K562 (cell line): ENCODE results near the gene SLC26A3. TPM values are rescaled to one million over a fixed set of nuclear protein-coding genes. Genes with fewer than 3 reads are reported as not detected.

Experiments
- ATAC-seq: fragments of 200-7000 bp; cut with Tn5 transposase; 3 replicates; pipeline ENCODE4 v1.9.1; 2020; ENCODE audit warnings: moderate library complexity
- BruUV-seq: library from RNA; stranded (reverse); fragments of 400-500 nt; replicated peaks from 2 replicates; lab custom pipeline; 2021; lab: Mats Ljungman, UMichigan
- CTCF ChIA-PET: fragments of 300-600 bp; formaldehyde crosslinking; extraction: SDS; loops from one replicate; lab custom pipeline; 2021; ENCODE audit warnings: low intra/inter-chr PET ratio; lab: Yijun Ruan, JAX
- POLR2A ChIA-PET: fragments of 300-600, 350-650 bp; sonication (Branson Sonifier 250); formaldehyde crosslinking; extraction: SDS; loops from one replicate; lab custom pipeline; 2021; ENCODE audit warnings: antibody characterized with exemption, inconsistent platforms; lab: Yijun Ruan, JAX
- DNase-seq, 4 experiments: peaks; one replicate each; pipeline versions ENCODE4 v3.0.0 to v3.0.0-alpha.2; 2011 to 2018; ENCODE audit warnings: low spot score in 3 of 4, mixed read lengths in 3 of 4; ENCODE audit errors: extremely low read depth in 1 of 4
- FAIRE-seq: peaks from 2 replicates; lab custom pipeline; 2011; peaks lifted over from hg19 to GRCh38; lab: Jason Lieb, UNC
- H2AFZ ChIP-seq: 2 replicates; pipeline ENCODE4 v1.6.0; 2011; ENCODE audit warnings: low read depth, low read length, control low read depth, inconsistent platforms
- H3K27ac ChIP-seq: fragments of 200-600 bp; 3 replicates; pipeline ENCODE4 v1.8.0; 2011; ENCODE audit warnings: low read depth, mild to moderate bottlenecking, control low read depth, inconsistent platforms, low read length, moderate library complexity, mixed read lengths; ENCODE audit errors: extremely low read depth
- H3K27me3 ChIP-seq, 2 experiments: fragments of 300-600 bp in 1 of 2; 2 replicates in 1 of 2; 3 replicates in 1 of 2; pipeline versions ENCODE4 v1.6.0 to v1.8.0; 2011; ENCODE audit warnings: inconsistent platforms in 2 of 2, low read length in 2 of 2, mild to moderate bottlenecking in 1 of 2, mixed read lengths in 1 of 2, moderate library complexity in 1 of 2; ENCODE audit not compliant: control insufficient read depth in 2 of 2, insufficient read depth in 2 of 2
- H3K36me3 ChIP-seq: fragments of 300-600 bp; 3 replicates; pipeline ENCODE4 v1.8.0; 2011; ENCODE audit warnings: mild to moderate bottlenecking, low read length, inconsistent platforms; ENCODE audit not compliant: control insufficient read depth, insufficient read depth
- H3K4me1 ChIP-seq, 2 experiments: fragments of 200-600 bp in 1 of 2; replicated peaks in 1 of 2; 2 replicates in 1 of 2; 3 replicates in 1 of 2; pipeline versions ENCODE4 v1.5.1 to v1.8.0; 2011; ENCODE audit warnings: inconsistent platforms in 2 of 2, low read length in 2 of 2, mild to moderate bottlenecking in 1 of 2, mixed read lengths in 1 of 2, moderate library complexity in 1 of 2; ENCODE audit not compliant: control insufficient read depth in 2 of 2, insufficient read depth in 2 of 2
- H3K4me2 ChIP-seq: 2 replicates; pipeline ENCODE4 v1.6.1; 2011; ENCODE audit warnings: low read length, control low read depth, inconsistent platforms, mixed read lengths; ENCODE audit not compliant: insufficient read depth
- H3K4me3 ChIP-seq: fragments of 200-600 bp; sonication (generic), shearing (Covaris generic); 2 replicates; pipeline ENCODE4 v1.5.1; 2016; ENCODE audit warnings: control low read depth, inconsistent platforms
- H3K79me2 ChIP-seq: fragments of 200-600 bp; 3 replicates; pipeline ENCODE4 v1.8.0; 2011; ENCODE audit warnings: low read length, inconsistent platforms; ENCODE audit not compliant: control insufficient read depth, insufficient read depth
- H3K9ac ChIP-seq, 2 experiments: 2 replicates each; pipeline versions ENCODE4 v1.6.0 to v1.6.1; 2011; ENCODE audit warnings: low read depth in 2 of 2, low read length in 2 of 2, control low read depth in 1 of 2, inconsistent platforms in 1 of 2, mild to moderate bottlenecking in 1 of 2, mixed read lengths in 1 of 2; ENCODE audit not compliant: insufficient read depth in 1 of 2
- H3K9me1 ChIP-seq: one replicate; pipeline ENCODE4 v1.6.0; 2011; ENCODE audit warnings: inconsistent platforms, mild to moderate bottlenecking, low read length, moderate library complexity; ENCODE audit not compliant: control insufficient read depth, insufficient read depth
- H3K9me3 ChIP-seq: replicated peaks from 2 replicates; pipeline ENCODE4 v1.5.1; 2011; ENCODE audit warnings: low read depth, low read length, inconsistent platforms; ENCODE audit not compliant: control insufficient read depth, insufficient read depth
- H4K20me1 ChIP-seq: replicated peaks from 2 replicates; pipeline ENCODE4 v1.6.1; 2011; ENCODE audit warnings: low read length, inconsistent platforms, mixed read lengths; ENCODE audit not compliant: control insufficient read depth, insufficient read depth
- BRD4 ChIP-seq: fragments of 200-600 bp; sonication (generic); IDR thresholded peaks from 2 replicates; pipeline ENCODE4 v1.6.1; 2017; ENCODE audit warnings: inconsistent platforms
- CEBPB ChIP-seq: fragments of 450-650 bp; IDR thresholded peaks from 2 replicates; pipeline ENCODE4 v1.6.1; 2016; ENCODE audit warnings: missing genetic modification characterization, missing compliant biosample characterization
- DACH1 ChIP-seq: fragments of 450-650 bp; IDR thresholded peaks from 2 replicates; pipeline ENCODE4 v1.6.1; 2018; ENCODE audit not compliant: partially characterized antibody
- KDM4B ChIP-seq, 2 experiments: fragments of 450-650 bp in 1 of 2; sonication (generic) in 1 of 2; IDR thresholded peaks; 2 replicates each; pipeline ENCODE4 v1.6.1; 2016 to 2017; ENCODE audit warnings: borderline replicate concordance in 2 of 2, antibody characterized with exemption in 1 of 2, low read depth in 1 of 2, mild to moderate bottlenecking in 1 of 2
- MTA3 ChIP-seq: fragments of 450-650 bp; formaldehyde crosslinking; IDR thresholded peaks from 2 replicates; pipeline ENCODE4 v1.6.1; 2017; ENCODE audit warnings: mild to moderate bottlenecking, borderline replicate concordance
- NCOR1 ChIP-seq: fragments of 450-650 bp; IDR thresholded peaks from 2 replicates; pipeline ENCODE4 v1.6.1; 2016; ENCODE audit warnings: mild to moderate bottlenecking, moderate library complexity
- NFE2 ChIP-seq: IDR thresholded peaks from 2 replicates; pipeline ENCODE4 v1.6.1; 2014; ENCODE audit warnings: antibody characterized with exemption, low read depth
- NFXL1 ChIP-seq: fragments of 450-650 bp; formaldehyde crosslinking; IDR thresholded peaks from 2 replicates; pipeline ENCODE4 v1.4.0; 2021; ENCODE audit warnings: mild to moderate bottlenecking
- RBM25 ChIP-seq: fragments of 200-400 bp; formaldehyde crosslinking; IDR thresholded peaks from 2 replicates; pipeline ENCODE4 v1.6.1; 2018; ENCODE audit warnings: low read length, low read depth, moderate library complexity; ENCODE audit not compliant: severe bottlenecking
- ZBTB8A ChIP-seq: fragments of 450-650 bp; IDR thresholded peaks from 2 replicates; pipeline ENCODE4 v1.6.1; 2018; ENCODE audit warnings: mild to moderate bottlenecking, moderate library complexity; ENCODE audit not compliant: partially characterized antibody
- ZC3H8 ChIP-seq: fragments of 450-650 bp; IDR thresholded peaks from 2 replicates; pipeline ENCODE4 v1.6.1; 2017
- WGBS: fragments of 100-300 bp; shearing (Covaris generic); methylation state at CpG from one replicate; pipeline ENCODE4 v1.1.6; 2016; ENCODE audit warnings: low coverage, mixed read lengths; ENCODE audit not compliant: insufficient coverage; ENCODE audit errors: missing lambda C conversion rate; 5-methylcytosine and 5-hydroxymethylcytosine counted together
- in situ Hi-C: fragments of 300-500 bp; cut with MboI; formaldehyde crosslinking; loops from 4 replicates; pipeline ENCODE4 v1.15.0; 2018; ENCODE audit warnings: inconsistent platforms, mixed read lengths
- intact Hi-C: fragments of 100-400 bp; cut with micrococcal nuclease; formaldehyde crosslinking; loops from 2 replicates; pipeline ENCODE4 v1.14.2; 2022
- polyA plus RNA-seq, 8 experiments: library from polyadenylated mRNA; depleted of rRNA in 4 of 8; stranded (reverse) in 5 of 8; unstranded in 3 of 8; fragments of >200 nt; fragmentation: Nextera tagmentation in 2 of 8; fragmentation: Illumina TruSeq in 1 of 8; extraction: Ambion mirVana in 2 of 8; extraction: Trizol in 1 of 8; gene quantifications; 2 replicates each; pipeline versions ENCODE4 v1.2.1 to v1.2.3, GENCODE V29; 2011 to 2014; ENCODE audit warnings: inconsistent platforms in 1 of 8, missing spikeins in 1 of 8
- total RNA-seq, 7 experiments: library from RNA; depleted of rRNA in 6 of 7; stranded (reverse); fragments of >200 nt in 6 of 7; fragmentation: Illumina TruSeq in 2 of 7; extraction: Trizol in 2 of 7; gene quantifications; 2 replicates each; pipeline versions ENCODE4 v1.2.1 to v1.2.3, GENCODE V29; 2011 to 2021; ENCODE audit warnings: low replicate concordance in 1 of 7
- TF ChIP-seq, protein P1 (sequence below), 2 experiments: fragments of 450-650 bp; formaldehyde crosslinking in 1 of 2; IDR thresholded peaks; 2 replicates each; pipeline versions ENCODE4 v1.4.0 to v1.6.1; 2014 to 2020; ENCODE audit warnings: mild to moderate bottlenecking in 2 of 2, borderline replicate concordance in 1 of 2, low read depth in 1 of 2

The SLC26A3 gene
- total and polyA plus RNA-seq, 9 of the 15 experiments (the other 6 are each of a cell fraction or from before 2014, with no cell fraction given) = 0.86 TPM; not detected in 8

- TF ChIP-seq MTA3 (no peak), NCOR1 (no peak), NFXL1 (no peak), NFE2 (no peak), DACH1 (no peak)
Observed at GRCh38 chr7:107826451-107826850, 23.4 kb upstream of the SLC26A3 start (continued).

DNA sequence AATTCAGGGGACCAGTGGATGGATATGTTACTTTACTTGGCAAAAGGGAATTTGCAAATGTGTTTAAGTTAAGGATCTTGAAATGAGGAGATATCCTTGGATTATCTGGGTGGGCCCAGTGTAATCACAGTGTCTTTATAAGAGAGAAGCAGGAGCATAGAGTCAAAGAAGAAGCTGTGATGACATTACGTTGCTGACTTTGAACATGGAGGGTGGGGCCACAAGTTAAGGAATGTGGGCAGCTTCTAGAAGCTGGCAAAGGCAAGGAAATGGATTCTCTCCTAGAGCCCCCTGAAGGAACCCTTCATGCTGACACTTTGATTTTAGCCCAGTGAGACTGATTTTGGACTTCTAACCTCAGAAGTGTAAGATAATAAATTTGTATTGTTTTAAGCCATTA is 21.8 kb upstream of the SLC26A3 start:
- 27% methylated on average over 1 of the region's 1 CpG for WGBS
- intact Hi-C loops (no loop called here), in situ Hi-C loops (no loop called here)
- ATAC-seq = no peak
- POLR2A ChIA-PET = interaction anchor here (0.7 to 1.2 kb wide), 2 partner anchors 10 to 12 kb away, joined by 3 to 7 read pairs; no protein-coding TSS in a partner anchor
- no peak for DNase-seq
- no TSS peak for BruUV-seq
- no peaks in the 10 kb centered on the region for H3K79me2 ChIP-seq
- no peaks in the 10 kb centered on the region for H3K9me3 ChIP-seq
- no peaks in the 10 kb centered on the region for H4K20me1 ChIP-seq
- no peaks in the 10 kb centered on the region for H3K4me1 ChIP-seq
- no peaks in the 10 kb centered on the region for H3K36me3 ChIP-seq
- H3K9ac ChIP-seq = no peak overlapping the region
- no peaks in the 10 kb centered on the region for H3K9me1 ChIP-seq
- H3K27me3 ChIP-seq = no peaks in the 10 kb centered on the region
- no peak overlapping the region for H2AFZ ChIP-seq
- H3K4me3 ChIP-seq = no peak overlapping the region
- no peak overlapping the region for H3K4me2 ChIP-seq
- CTCF ChIA-PET = no interaction called here
- no peak for FAIRE-seq
- H3K27ac ChIP-seq = no peak overlapping the region
- TF ChIP-seq ZBTB8A (no peak), BRD4 (no peak), RBM25 (peak; percentile 19), KDM4B (IDR thresholded peaks at IDR 0.05; ENCODE audit: borderline replicate concordance in 2 of 2, low read depth in 1 of 2) (no peak), CEBPB (no peak), ZC3H8 (no peak)
- TF ChIP-seq, protein P1, sequence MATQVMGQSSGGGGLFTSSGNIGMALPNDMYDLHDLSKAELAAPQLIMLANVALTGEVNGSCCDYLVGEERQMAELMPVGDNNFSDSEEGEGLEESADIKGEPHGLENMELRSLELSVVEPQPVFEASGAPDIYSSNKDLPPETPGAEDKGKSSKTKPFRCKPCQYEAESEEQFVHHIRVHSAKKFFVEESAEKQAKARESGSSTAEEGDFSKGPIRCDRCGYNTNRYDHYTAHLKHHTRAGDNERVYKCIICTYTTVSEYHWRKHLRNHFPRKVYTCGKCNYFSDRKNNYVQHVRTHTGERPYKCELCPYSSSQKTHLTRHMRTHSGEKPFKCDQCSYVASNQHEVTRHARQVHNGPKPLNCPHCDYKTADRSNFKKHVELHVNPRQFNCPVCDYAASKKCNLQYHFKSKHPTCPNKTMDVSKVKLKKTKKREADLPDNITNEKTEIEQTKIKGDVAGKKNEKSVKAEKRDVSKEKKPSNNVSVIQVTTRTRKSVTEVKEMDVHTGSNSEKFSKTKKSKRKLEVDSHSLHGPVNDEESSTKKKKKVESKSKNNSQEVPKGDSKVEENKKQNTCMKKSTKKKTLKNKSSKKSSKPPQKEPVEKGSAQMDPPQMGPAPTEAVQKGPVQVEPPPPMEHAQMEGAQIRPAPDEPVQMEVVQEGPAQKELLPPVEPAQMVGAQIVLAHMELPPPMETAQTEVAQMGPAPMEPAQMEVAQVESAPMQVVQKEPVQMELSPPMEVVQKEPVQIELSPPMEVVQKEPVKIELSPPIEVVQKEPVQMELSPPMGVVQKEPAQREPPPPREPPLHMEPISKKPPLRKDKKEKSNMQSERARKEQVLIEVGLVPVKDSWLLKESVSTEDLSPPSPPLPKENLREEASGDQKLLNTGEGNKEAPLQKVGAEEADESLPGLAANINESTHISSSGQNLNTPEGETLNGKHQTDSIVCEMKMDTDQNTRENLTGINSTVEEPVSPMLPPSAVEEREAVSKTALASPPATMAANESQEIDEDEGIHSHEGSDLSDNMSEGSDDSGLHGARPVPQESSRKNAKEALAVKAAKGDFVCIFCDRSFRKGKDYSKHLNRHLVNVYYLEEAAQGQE (IDR thresholded peaks at IDR 0.05; ENCODE audit: borderline replicate concordance) = no peak
- TF ChIP-seq, protein P1 (CRISPR knock-in tag; IDR thresholded peaks at IDR 0.05; ENCODE audit: low read depth) = no peak
